GM12891 (cell line): ENCODE measurements around the gene PRKCB.

Experiments
- POLR2AphosphoS5 ChIP-seq: IDR thresholded peaks from 2 replicates; pipeline ENCODE4 v1.6.1; 2011; ENCODE audit warnings: low read depth, low read length, control low read depth
- SPI1 ChIP-seq: IDR thresholded peaks from 2 replicates; pipeline ENCODE4 v1.6.1; 2011; ENCODE audit warnings: low read depth, low read length, control low read depth

GRCh38 chr16:23986455-23986854 is 150.7 kb downstream of the PRKCB start:
- TF ChIP-seq POLR2AphosphoS5 (no peak), SPI1 (no peak)
